Caco-2 (cell line): Measurements from ENCODE around the gene TMEM80. TPM values are rescaled to one million over a fixed set of nuclear protein-coding genes. Genes with fewer than 3 reads are reported as not detected.

Experiments
- BruUV-seq: library from RNA; stranded (reverse); fragments of 400-500 nt; replicated peaks from 2 replicates; lab custom pipeline; 2021; lab: Mats Ljungman, UMichigan
- CTCF ChIA-PET: fragments of 300-600 bp; sonication (Branson Sonifier 250); formaldehyde crosslinking; loops from one replicate; lab custom pipeline; 2022; ENCODE audit warnings: antibody characterized with exemption; lab: Charles Lee
- POLR2A ChIA-PET: fragments of 300-600 bp; sonication (Branson Sonifier 250); formaldehyde crosslinking; loops from one replicate; lab custom pipeline; 2022; ENCODE audit warnings: antibody characterized with exemption; lab: Charles Lee
- DNase-seq, 2 experiments: peaks; one replicate each; pipeline versions ENCODE4 v3.0.0 to v3.0.0-alpha.2; 2020 to 2022
- H3K27me3 ChIP-seq: replicated peaks from 2 replicates; pipeline ENCODE4 v1.6.0; 2011; ENCODE audit warnings: low read length; ENCODE audit not compliant: control insufficient read depth, insufficient read depth
- H3K36me3 ChIP-seq: 2 replicates; pipeline ENCODE4 v1.5.1; 2011; ENCODE audit warnings: low read length; ENCODE audit not compliant: control insufficient read depth, insufficient read depth
- H3K4me1 ChIP-seq: fragments of 250-450 bp; sonication (Bioruptor Pico); 2 replicates; pipeline ENCODE4 v1.5.1; 2020; ENCODE audit warnings: mild to moderate bottlenecking
- H3K4me3 ChIP-seq: 2 replicates; pipeline ENCODE4 v1.5.1; 2011; ENCODE audit warnings: low read depth, mild to moderate bottlenecking, control low read depth, low read length
- H3K9me3 ChIP-seq: fragments of 250-450 bp; sonication (Bioruptor Pico); 2 replicates; pipeline ENCODE4 v1.5.1; 2020; ENCODE audit warnings: mild to moderate bottlenecking, moderate library complexity
- H3K27ac Mint-ChIP-seq: one replicate; pipeline ENCODE4 v1.8.0; 2022; ENCODE audit warnings: mixed read lengths; ENCODE audit not compliant: unreplicated experiment
- H3K27me3 Mint-ChIP-seq: one replicate; pipeline ENCODE4 v1.8.0; 2022; ENCODE audit warnings: mixed read lengths; ENCODE audit not compliant: insufficient read depth, unreplicated experiment
- H3K36me3 Mint-ChIP-seq: one replicate; pipeline ENCODE4 v1.8.0; 2022; ENCODE audit warnings: mild to moderate bottlenecking, mixed read lengths; ENCODE audit not compliant: insufficient read depth, unreplicated experiment
- H3K4me1 Mint-ChIP-seq: one replicate; pipeline ENCODE4 v1.8.0; 2022; ENCODE audit warnings: low read depth, mixed read lengths; ENCODE audit not compliant: unreplicated experiment
- H3K4me3 Mint-ChIP-seq: one replicate; pipeline ENCODE4 v1.8.0; 2022; ENCODE audit warnings: mild to moderate bottlenecking, moderate library complexity, mixed read lengths; ENCODE audit not compliant: unreplicated experiment
- H3K9me3 Mint-ChIP-seq: one replicate; pipeline ENCODE4 v1.8.0; 2022; ENCODE audit warnings: mixed read lengths; ENCODE audit not compliant: unreplicated experiment
- CTCF ChIP-seq, 2 experiments: fragments of 200-600 bp in 1 of 2; IDR thresholded peaks; 1 replicate in 1 of 2; 2 replicates in 1 of 2; pipeline versions ENCODE4 v1.5.1 to v1.8.0; 2011 to 2022; ENCODE audit warnings: antibody characterized with exemption in 1 of 2, control low read depth in 1 of 2, inconsistent platforms in 1 of 2, low read depth in 1 of 2, low read length in 1 of 2, mild to moderate bottlenecking in 1 of 2, moderate library complexity in 1 of 2; ENCODE audit not compliant: insufficient read depth in 1 of 2, severe bottlenecking in 1 of 2, unreplicated experiment in 1 of 2
- intact Hi-C: fragments of 100-400 bp; cut with micrococcal nuclease; formaldehyde crosslinking; loops from one replicate; pipeline ENCODE4 v1.10.0; 2022; ENCODE audit not compliant: unreplicated experiment
- total RNA-seq: library from RNA; stranded (reverse); gene quantifications from 2 replicates; pipeline ENCODE4 v1.2.3, GENCODE V29; 2022

The TMEM80 gene
- total RNA-seq, 1 experiment from 2014 or later: 74.7 TPM

- Histone ChIP-seq H3K36me3 (peaks cover 3% of the 10 kb centered on the region), H3K9me3 (no peaks in the 10 kb centered on the region; the same call in 1 of the 2 replicates), H3K4me1 (peaks cover 13% of the 10 kb centered on the region), H3K27me3 (no peaks in the 10 kb centered on the region), H3K4me3 (no peak overlapping the region)
- no peak overlapping the region for H3K4me3 Mint-ChIP-seq
- CTCF ChIA-PET: no interaction called here
- no peak overlapping the region for H3K27ac Mint-ChIP-seq
- intact Hi-C loops: no loop called here
- peaks cover 5% of the 10 kb centered on the region for H3K4me1 Mint-ChIP-seq
- no peak for TF ChIP-seq CTCF (IDR thresholded peaks at IDR 0.05; ENCODE audit: insufficient read depth in 1 of 2, low read depth in 1 of 2, low read length in 1 of 2, severe bottlenecking in 1 of 2, unreplicated experiment in 1 of 2)
- BruUV-seq: no TSS peak
- H3K9me3 Mint-ChIP-seq: no peaks in the 10 kb centered on the region
- no peak for DNase-seq
- POLR2A ChIA-PET: no interaction called here
- H3K36me3 Mint-ChIP-seq: peaks cover 49% of the 10 kb centered on the region
- H3K27me3 Mint-ChIP-seq: no peaks in the 10 kb centered on the region
These were observed 40.4 kb upstream of the TMEM80 start for GRCh38 chr11:655036-655726.

- Histone ChIP-seq H3K4me3 (no peak overlapping the region), H3K36me3 (peaks cover 3% of the 10 kb centered on the region), H3K27me3 (no peaks in the 10 kb centered on the region), H3K4me1 (peaks cover 13% of the 10 kb centered on the region), H3K9me3 (no peaks in the 10 kb centered on the region; the same call in 1 of the 2 replicates)
- POLR2A ChIA-PET: interaction anchor here (0.6 to 1.2 kb wide), 3 partner anchors 37 to 121 kb away, joined by 3 to 6 read pairs (median 5); partner anchors contain the start of gene GATD1
- Mint-ChIP-seq H3K27me3 (no peaks in the 10 kb centered on the region), H3K4me3 (no peak overlapping the region), H3K27ac (no peak overlapping the region), H3K9me3 (no peaks in the 10 kb centered on the region), H3K4me1 (peaks cover 5% of the 10 kb centered on the region), H3K36me3 (peaks cover 59% of the 10 kb centered on the region)
- CTCF ChIA-PET: no interaction called here
- no TSS peak for BruUV-seq
- TF ChIP-seq CTCF (IDR thresholded peaks at IDR 0.05; ENCODE audit: insufficient read depth in 1 of 2, low read depth in 1 of 2, low read length in 1 of 2, severe bottlenecking in 1 of 2, unreplicated experiment in 1 of 2): no peak
- intact Hi-C loops: no loop called here
- DNase-seq: no peak
These were observed 39.2 kb upstream of the TMEM80 start for GRCh38 chr11:656426-656825.

GRCh38 chr11:656866-657265, 38.8 kb upstream of the TMEM80 start:
- H3K36me3 Mint-ChIP-seq: peaks cover 59% of the 10 kb centered on the region

More at GRCh38 chr11:656866-657265, 38.8 kb upstream of the TMEM80 start:
- H3K4me3 Mint-ChIP-seq: no peak overlapping the region
- Histone ChIP-seq H3K36me3 (peaks cover 3% of the 10 kb centered on the region), H3K27me3 (no peaks in the 10 kb centered on the region), H3K9me3 (no peaks in the 10 kb centered on the region; the same call in 1 of the 2 replicates), H3K4me1 (peaks cover 13% of the 10 kb centered on the region), H3K4me3 (no peak overlapping the region)
- no TSS peak for BruUV-seq
- no peaks in the 10 kb centered on the region for H3K9me3 Mint-ChIP-seq
- no peaks in the 10 kb centered on the region for H3K27me3 Mint-ChIP-seq
- H3K4me1 Mint-ChIP-seq: peaks cover 5% of the 10 kb centered on the region
- no peak for DNase-seq
- intact Hi-C loops: no loop called here
- POLR2A ChIA-PET: interaction anchor here (0.6 to 1.2 kb wide), 2 partner anchors 56 to 120 kb away, joined by 3 to 6 read pairs; partner anchors contain the start of gene GATD1
- CTCF ChIA-PET: no interaction called here
- TF ChIP-seq CTCF (IDR thresholded peaks at IDR 0.05; ENCODE audit: insufficient read depth in 1 of 2, low read depth in 1 of 2, low read length in 1 of 2, severe bottlenecking in 1 of 2, unreplicated experiment in 1 of 2): no peak
- H3K27ac Mint-ChIP-seq: no peak overlapping the region
